ENCODE measurements around the gene ZNF668. TPM values are rescaled to one million over a fixed set of nuclear protein-coding genes. Genes with fewer than 3 reads are reported as not detected.
A peak's percentile ranks its signal among the peaks of the same experiment; 100 is the strongest.

ZNF668 gene
- total RNA-seq, 6 experiments from 2014 or later: 2.0 to 4.6 (median 3.5) TPM

GRCh38 chr16:31086629-31086906, 12.5 kb upstream of the ZNF668 start:
- WGBS (ENCODE audit: insufficient coverage, low coverage, low lambda C conversion rate, missing lambda C conversion rate): no CpG with 5 or more reads among the region's 6 CpGs
- ATAC-seq (no peak), DNase-seq (no peak)
- intact Hi-C loops (cut with DNase I): loop anchor here in 1 of 2 donors (10.0 kb wide), 1 partner anchor 102 kb away; the partner anchor contains the start of gene HSD3B7
- Histone ChIP-seq H3K4me1 (no peaks in the 10 kb centered on the region), H3K4me3 (no peak overlapping the region), H3K27ac (no peak overlapping the region), H3K36me3 (peaks cover 0 to 65% (median 29%) of the 10 kb centered on the region in 4 donors), H3K27me3 (no peaks in the 10 kb centered on the region), H3K9me3 (no peaks in the 10 kb centered on the region)
- TF ChIP-seq, protein P1, sequence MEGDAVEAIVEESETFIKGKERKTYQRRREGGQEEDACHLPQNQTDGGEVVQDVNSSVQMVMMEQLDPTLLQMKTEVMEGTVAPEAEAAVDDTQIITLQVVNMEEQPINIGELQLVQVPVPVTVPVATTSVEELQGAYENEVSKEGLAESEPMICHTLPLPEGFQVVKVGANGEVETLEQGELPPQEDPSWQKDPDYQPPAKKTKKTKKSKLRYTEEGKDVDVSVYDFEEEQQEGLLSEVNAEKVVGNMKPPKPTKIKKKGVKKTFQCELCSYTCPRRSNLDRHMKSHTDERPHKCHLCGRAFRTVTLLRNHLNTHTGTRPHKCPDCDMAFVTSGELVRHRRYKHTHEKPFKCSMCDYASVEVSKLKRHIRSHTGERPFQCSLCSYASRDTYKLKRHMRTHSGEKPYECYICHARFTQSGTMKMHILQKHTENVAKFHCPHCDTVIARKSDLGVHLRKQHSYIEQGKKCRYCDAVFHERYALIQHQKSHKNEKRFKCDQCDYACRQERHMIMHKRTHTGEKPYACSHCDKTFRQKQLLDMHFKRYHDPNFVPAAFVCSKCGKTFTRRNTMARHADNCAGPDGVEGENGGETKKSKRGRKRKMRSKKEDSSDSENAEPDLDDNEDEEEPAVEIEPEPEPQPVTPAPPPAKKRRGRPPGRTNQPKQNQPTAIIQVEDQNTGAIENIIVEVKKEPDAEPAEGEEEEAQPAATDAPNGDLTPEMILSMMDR (IDR thresholded peaks at IDR 0.05): no peak
- no peak for TF ChIP-seq POLR2A (IDR thresholded peaks at IDR 0.05)

DNA sequence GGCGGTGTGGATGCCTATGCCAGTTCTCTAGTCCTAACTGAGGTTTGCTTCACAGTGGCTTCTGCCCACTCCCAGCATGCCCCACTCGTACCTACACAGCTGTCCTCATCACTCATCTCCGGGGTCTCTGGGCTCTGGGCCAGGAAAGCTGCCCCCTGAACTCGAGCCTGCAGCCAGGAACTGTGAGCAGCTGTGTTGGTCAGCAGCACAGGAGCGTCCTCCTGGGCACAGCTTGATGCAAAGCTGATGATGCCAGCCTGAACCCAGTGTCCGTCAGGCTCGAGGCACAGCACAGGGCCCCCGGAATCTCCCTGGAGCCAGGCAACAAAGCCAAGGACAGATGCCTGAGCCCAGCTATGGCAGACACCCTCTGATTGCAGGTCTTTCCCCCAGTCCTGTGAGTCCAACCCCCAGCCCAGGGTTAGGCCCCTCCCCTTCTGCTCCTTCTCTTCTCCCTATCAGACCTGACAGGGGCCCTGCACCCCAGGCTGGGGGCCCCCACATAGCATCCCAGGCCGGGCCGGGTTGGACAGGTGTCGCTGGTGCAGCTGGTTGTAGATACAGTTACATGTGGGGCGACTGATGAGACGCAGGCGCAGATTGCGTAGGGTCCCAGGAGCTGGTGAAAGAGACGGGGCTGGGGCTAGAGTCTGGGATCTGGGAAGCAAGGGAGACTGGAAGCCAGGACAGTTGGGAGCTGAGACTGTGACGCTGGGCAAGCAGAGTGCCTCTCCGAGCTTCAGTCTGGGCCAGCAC, 12.0 kb upstream of the ZNF668 start:
- Histone ChIP-seq H3K4me1 (no peaks in the 10 kb centered on the region), H3K27ac (no peak overlapping the region), H3K4me3 (no peak overlapping the region), H3K36me3 (peaks cover 0 to 60% (median 28%) of the 10 kb centered on the region in 4 donors), H3K9me3 (no peaks in the 10 kb centered on the region), H3K27me3 (no peaks in the 10 kb centered on the region)
- DNase-seq (no peak), ATAC-seq (no peak)
- intact Hi-C loops (cut with DNase I): loop anchor here in 1 of 2 donors (10.0 kb wide), 1 partner anchor 101 kb away; the partner anchor contains the start of gene HSD3B7
- WGBS (ENCODE audit: insufficient coverage, low coverage, low lambda C conversion rate, missing lambda C conversion rate): no CpG with 5 or more reads among the region's 18 CpGs
- no peak for TF ChIP-seq POLR2A (IDR thresholded peaks at IDR 0.05)
- TF ChIP-seq, protein P1 (IDR thresholded peaks at IDR 0.05): no peak

DNA sequence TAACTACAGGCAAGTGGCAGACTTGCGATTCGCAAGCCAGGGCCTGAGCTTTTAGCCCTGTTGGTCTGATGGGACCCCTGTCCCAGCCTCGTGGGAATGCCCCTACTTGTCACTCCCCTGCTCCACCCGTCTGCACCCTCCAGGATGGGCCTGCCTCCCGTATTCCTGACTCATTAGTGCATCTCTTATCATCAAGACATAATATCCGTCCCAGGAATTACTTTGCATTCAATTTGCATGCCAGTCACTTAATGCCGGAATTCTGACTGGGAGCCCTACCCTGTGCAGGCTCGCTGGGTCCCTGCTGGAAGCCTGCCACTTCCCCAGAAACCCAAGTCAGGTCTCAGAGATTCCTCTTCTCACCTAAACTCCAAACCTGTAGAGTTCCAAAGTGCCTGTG, 11.4 kb upstream of the ZNF668 start:
- ATAC-seq (no peak), DNase-seq (no peak)
- no peaks in the 10 kb centered on the region for H3K4me1 ChIP-seq
- intact Hi-C loops (cut with DNase I): loop anchor here in 1 of 2 donors (10.0 kb wide), 1 partner anchor 101 kb away; the partner anchor contains the start of gene HSD3B7
- no peak overlapping the region for H3K27ac ChIP-seq
- H3K36me3 ChIP-seq: peaks cover 0 to 53% (median 26%) of the 10 kb centered on the region in 4 donors
- H3K9me3 ChIP-seq: no peaks in the 10 kb centered on the region
- TF ChIP-seq POLR2A (IDR thresholded peaks at IDR 0.05): no peak
- TF ChIP-seq, protein P1 (IDR thresholded peaks at IDR 0.05): no peak
- no peak overlapping the region for H3K4me3 ChIP-seq
- H3K27me3 ChIP-seq: no peaks in the 10 kb centered on the region
- WGBS (ENCODE audit: insufficient coverage, low coverage, low lambda C conversion rate, missing lambda C conversion rate): 66% methylated on average over 7 of the region's 8 CpGs

GRCh38 chr16:31084584-31085302, 10.7 kb upstream of the ZNF668 start:
- intact Hi-C loops (cut with DNase I): loop anchor here in 1 of 2 donors (10.0 kb wide), 1 partner anchor 100 kb away; the partner anchor contains the start of gene HSD3B7
- ATAC-seq: peak in 2 of 4 donors; percentile 3

More at GRCh38 chr16:31084584-31085302, 10.7 kb upstream of the ZNF668 start:
- WGBS (ENCODE audit: insufficient coverage, low coverage, low lambda C conversion rate, missing lambda C conversion rate): no CpG with 5 or more reads among the region's 16 CpGs
- H3K9me3 ChIP-seq: no peaks in the 10 kb centered on the region
- no peak overlapping the region for H3K27ac ChIP-seq
- H3K4me3 ChIP-seq: no peak overlapping the region
- H3K27me3 ChIP-seq: no peaks in the 10 kb centered on the region
- H3K36me3 ChIP-seq: peaks cover 0 to 48% (median 27%) of the 10 kb centered on the region in 4 donors
- DNase-seq: peak in 2 of 3 donors; percentile 30 to 51
- TF ChIP-seq POLR2A (IDR thresholded peaks at IDR 0.05): no peak
- TF ChIP-seq, protein P1 (IDR thresholded peaks at IDR 0.05): no peak
- H3K4me1 ChIP-seq: no peaks in the 10 kb centered on the region
